ENCODE data around the gene GDF2.

GRCh38 chr10:47365431-47366180 lies 43.4 kb downstream of the GDF2 start:
- TF ChIP-seq, protein P1, sequence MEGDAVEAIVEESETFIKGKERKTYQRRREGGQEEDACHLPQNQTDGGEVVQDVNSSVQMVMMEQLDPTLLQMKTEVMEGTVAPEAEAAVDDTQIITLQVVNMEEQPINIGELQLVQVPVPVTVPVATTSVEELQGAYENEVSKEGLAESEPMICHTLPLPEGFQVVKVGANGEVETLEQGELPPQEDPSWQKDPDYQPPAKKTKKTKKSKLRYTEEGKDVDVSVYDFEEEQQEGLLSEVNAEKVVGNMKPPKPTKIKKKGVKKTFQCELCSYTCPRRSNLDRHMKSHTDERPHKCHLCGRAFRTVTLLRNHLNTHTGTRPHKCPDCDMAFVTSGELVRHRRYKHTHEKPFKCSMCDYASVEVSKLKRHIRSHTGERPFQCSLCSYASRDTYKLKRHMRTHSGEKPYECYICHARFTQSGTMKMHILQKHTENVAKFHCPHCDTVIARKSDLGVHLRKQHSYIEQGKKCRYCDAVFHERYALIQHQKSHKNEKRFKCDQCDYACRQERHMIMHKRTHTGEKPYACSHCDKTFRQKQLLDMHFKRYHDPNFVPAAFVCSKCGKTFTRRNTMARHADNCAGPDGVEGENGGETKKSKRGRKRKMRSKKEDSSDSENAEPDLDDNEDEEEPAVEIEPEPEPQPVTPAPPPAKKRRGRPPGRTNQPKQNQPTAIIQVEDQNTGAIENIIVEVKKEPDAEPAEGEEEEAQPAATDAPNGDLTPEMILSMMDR (conservative IDR thresholded peaks at IDR 0.05; ENCODE audit: low read depth in 2 of 2): no peak
- no peak for TF ChIP-seq POLR2AphosphoS5 (IDR thresholded peaks at IDR 0.05; ENCODE audit: low read depth)
- no peak for TF ChIP-seq REST (IDR thresholded peaks at IDR 0.05; ENCODE audit: unreplicated experiment)
- TF ChIP-seq, protein P2, sequence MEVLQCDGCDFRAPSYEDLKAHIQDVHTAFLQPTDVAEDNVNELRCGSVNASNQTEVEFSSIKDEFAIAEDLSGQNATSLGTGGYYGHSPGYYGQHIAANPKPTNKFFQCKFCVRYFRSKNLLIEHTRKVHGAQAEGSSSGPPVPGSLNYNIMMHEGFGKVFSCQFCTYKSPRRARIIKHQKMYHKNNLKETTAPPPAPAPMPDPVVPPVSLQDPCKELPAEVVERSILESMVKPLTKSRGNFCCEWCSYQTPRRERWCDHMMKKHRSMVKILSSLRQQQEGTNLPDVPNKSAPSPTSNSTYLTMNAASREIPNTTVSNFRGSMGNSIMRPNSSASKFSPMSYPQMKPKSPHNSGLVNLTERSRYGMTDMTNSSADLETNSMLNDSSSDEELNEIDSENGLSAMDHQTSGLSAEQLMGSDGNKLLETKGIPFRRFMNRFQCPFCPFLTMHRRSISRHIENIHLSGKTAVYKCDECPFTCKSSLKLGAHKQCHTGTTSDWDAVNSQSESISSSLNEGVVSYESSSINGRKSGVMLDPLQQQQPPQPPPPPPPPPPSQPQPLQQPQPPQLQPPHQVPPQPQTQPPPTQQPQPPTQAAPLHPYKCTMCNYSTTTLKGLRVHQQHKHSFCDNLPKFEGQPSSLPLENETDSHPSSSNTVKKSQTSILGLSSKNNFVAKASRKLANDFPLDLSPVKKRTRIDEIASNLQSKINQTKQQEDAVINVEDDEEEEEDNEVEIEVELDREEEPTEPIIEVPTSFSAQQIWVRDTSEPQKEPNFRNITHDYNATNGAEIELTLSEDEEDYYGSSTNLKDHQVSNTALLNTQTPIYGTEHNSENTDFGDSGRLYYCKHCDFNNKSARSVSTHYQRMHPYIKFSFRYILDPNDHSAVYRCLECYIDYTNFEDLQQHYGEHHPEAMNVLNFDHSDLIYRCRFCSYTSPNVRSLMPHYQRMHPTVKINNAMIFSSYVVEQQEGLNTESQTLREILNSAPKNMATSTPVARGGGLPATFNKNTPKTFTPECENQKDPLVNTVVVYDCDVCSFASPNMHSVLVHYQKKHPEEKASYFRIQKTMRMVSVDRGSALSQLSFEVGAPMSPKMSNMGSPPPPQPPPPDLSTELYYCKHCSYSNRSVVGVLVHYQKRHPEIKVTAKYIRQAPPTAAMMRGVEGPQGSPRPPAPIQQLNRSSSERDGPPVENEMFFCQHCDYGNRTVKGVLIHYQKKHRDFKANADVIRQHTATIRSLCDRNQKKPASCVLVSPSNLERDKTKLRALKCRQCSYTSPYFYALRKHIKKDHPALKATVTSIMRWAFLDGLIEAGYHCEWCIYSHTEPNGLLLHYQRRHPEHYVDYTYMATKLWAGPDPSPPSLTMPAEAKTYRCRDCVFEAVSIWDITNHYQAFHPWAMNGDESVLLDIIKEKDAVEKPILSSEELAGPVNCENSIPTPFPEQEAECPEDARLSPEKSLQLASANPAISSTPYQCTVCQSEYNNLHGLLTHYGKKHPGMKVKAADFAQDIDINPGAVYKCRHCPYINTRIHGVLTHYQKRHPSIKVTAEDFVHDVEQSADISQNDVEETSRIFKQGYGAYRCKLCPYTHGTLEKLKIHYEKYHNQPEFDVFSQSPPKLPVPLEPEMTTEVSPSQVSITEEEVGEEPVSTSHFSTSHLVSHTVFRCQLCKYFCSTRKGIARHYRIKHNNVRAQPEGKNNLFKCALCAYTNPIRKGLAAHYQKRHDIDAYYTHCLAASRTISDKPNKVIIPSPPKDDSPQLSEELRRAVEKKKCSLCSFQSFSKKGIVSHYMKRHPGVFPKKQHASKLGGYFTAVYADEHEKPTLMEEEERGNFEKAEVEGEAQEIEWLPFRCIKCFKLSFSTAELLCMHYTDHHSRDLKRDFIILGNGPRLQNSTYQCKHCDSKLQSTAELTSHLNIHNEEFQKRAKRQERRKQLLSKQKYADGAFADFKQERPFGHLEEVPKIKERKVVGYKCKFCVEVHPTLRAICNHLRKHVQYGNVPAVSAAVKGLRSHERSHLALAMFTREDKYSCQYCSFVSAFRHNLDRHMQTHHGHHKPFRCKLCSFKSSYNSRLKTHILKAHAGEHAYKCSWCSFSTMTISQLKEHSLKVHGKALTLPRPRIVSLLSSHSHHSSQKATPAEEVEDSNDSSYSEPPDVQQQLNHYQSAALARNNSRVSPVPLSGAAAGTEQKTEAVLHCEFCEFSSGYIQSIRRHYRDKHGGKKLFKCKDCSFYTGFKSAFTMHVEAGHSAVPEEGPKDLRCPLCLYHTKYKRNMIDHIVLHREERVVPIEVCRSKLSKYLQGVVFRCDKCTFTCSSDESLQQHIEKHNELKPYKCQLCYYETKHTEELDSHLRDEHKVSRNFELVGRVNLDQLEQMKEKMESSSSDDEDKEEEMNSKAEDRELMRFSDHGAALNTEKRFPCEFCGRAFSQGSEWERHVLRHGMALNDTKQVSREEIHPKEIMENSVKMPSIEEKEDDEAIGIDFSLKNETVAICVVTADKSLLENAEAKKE (CRISPR knock-in tag; IDR thresholded peaks at IDR 0.05): no peak
- TF ChIP-seq EZH2 (IDR thresholded peaks at IDR 0.05; ENCODE audit: low read depth, unreplicated experiment): no peak
- TF ChIP-seq EZH2phosphoT487 (IDR thresholded peaks at IDR 0.05; ENCODE audit: unreplicated experiment): no peak
- no peak for TF ChIP-seq ZNF114 (CRISPR knock-in tag; IDR thresholded peaks at IDR 0.05)
- no peak for TF ChIP-seq JUNB (IDR thresholded peaks at IDR 0.05; ENCODE audit: unreplicated experiment)
- TF ChIP-seq CREB1 (CRISPR knock-in tag; IDR thresholded peaks at IDR 0.05; ENCODE audit: low read depth): no peak
- no peak for TF ChIP-seq NANOG (IDR thresholded peaks at IDR 0.05; ENCODE audit: borderline replicate concordance)
- no peak for TF ChIP-seq ZNF331 (CRISPR knock-in tag; IDR thresholded peaks at IDR 0.05; ENCODE audit: low read depth)
- no peak for TF ChIP-seq STAT1 (IDR thresholded peaks at IDR 0.05; ENCODE audit: unreplicated experiment)

All from GM23338 (cell line).